NCI-H2196 (cell line): ENCODE measurements around the gene INSM2.

Source experiments
- DNase-seq: peaks from one replicate; lab custom pipeline; 2025; ENCODE audit not compliant: unreplicated experiment; lab: John Stamatoyannopoulos, UW

The INSM2 gene, protein sequence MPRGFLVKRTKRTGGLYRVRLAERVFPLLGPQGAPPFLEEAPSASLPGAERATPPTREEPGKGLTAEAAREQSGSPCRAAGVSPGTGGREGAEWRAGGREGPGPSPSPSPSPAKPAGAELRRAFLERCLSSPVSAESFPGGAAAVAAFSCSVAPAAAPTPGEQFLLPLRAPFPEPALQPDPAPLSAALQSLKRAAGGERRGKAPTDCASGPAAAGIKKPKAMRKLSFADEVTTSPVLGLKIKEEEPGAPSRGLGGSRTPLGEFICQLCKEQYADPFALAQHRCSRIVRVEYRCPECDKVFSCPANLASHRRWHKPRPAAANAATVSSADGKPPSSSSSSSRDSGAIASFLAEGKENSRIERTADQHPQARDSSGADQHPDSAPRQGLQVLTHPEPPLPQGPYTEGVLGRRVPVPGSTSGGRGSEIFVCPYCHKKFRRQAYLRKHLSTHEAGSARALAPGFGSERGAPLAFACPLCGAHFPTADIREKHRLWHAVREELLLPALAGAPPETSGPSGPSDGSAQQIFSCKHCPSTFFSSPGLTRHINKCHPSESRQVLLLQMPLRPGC

DNA sequence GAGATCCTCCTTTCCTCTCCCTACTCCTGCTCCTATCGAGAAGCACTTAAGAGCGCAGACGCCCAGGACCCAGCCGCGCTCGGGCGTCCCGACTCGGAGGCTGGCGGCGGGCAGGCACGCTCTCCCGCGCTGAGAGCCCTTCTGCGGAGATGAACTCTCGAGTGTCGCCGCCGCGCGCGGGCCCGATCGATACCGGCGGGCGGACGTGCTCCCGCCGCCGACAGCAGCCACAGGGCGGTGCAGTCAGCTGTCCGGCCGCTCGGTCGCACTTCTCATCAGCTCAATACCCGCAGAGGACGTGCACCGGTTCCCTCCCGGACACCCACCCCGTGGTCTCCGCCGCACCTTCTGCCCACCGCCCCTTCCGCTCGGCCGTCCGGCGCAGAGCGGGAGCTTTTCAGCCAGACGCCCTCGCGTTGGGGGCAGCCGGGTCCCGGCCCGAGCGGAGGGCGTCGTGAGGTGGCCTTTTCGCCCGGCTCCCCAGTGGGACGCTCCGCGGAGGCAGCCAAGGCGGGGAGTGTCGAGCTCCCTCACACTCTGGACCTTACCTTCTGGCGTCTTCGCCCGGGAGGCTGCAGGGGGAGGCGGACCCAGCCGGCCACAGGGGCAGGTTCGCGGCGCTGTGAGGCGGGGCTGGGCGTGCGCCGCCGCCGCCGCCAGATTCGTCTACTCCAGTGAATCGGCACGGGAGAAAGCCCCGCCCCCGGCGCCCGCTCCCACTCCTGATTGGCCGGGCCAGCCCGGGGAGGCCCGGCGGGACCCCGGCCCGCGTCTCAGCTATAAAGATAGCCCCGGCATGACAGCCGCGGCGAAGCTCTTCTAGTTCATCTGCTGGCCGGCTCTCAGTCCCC is at the start of gene INSM2:
Gene INSM2 (plus strand): TSS at position 808 of the 851 bp plus-strand sequence. CDS start 89 bp downstream, outside the sequence.
- peak; percentile 89 for DNase-seq

DNA sequence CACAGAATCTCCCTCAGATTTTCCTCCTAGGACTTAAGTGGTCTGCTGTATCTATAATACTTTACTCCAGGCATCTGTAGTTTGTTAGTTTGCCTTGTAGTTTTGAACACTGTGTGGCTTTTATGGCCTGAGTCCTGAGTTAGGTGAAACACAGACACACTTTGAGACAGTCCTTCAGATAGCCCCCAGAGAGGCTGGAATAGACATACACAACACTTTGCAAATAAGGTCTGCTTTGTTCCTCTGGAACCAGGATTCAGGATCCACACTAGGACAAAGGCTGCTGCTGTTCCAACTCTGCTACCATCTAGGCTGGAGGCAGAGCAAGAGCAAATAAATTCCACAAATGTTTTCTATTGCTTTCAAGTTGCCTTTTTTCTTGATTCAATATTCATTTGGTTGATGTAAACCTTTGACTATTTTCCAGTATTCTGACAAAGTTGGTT is 41.4 kb upstream of the INSM2 start:
- DNase-seq, result no peak

DNA sequence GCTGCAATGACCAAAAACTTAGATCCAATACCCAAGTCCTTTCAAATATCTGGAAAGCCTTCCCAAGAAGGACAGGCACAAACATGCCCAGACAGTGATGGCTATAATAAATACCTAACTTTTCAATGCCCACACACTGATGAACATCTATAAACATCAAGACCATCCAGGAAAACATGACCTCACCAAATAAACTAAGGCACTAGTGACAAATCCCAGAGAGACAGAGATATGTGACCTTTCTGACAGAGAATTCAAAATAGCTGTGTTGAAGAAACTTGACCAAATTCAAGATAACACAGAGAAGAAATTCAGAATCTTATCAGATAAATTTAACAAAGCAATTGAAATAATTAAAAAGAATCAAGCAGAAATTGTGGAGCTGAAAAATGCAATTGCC is 38.7 kb upstream of the INSM2 start:
- no peak for DNase-seq

DNA sequence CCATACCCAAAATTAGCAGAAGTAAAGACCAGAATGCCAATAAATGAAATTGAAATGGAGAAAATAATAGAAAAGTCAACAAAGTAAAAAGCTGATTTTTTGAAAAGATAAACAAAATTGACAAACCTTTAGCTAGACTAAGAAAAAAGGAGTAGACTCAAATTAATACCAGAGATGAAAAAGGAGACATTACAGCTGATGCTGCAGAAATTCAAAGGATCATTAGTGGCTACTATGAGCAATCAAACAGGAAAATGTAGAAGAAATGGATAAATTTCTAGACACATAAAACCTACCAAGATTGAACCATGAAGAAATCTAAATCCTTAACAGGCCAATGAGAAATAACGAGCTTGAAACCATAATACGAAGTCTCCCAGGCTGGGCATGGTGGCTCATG is 34.8 kb upstream of the INSM2 start:
- no peak for DNase-seq

DNA sequence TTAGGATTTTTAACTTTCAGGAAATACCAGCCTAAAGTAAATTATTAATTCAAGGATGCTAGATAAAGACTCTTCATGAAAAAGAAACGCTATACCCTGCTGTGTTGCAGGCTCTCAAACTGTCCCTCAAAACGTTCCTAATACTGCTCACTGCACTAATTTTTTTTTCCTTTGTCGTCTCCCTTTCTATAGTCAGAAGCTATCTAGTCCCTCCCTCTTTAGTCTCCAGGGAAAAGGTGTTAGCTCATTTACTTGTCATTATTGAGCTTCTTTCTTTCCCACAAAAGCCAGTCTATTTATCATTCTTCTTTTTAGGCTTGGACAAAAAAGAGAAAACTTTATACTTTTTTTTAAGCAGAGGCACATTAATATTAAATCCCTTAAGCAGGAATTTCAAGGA is 30.3 kb upstream of the INSM2 start:
- no peak for DNase-seq

DNA sequence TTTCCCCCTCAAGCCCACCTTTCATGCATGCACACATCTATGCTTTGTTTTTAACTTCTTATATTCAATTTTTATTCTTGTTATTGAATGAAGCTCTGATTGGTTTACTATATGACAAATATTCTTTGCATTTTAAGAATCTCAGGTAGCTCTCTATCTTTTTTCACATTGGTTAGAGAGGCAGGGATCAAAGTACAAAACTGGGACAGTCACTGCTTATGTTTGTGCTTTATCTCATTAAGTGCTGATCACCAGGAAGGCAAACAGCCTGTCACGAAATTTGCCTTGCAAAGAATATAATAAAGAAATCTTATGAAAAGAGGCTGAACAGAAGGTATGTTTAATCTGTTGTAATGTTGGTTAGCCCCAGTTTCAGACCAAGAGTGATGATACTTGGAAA is 29.7 kb upstream of the INSM2 start:
- DNase-seq, result no peak

DNA sequence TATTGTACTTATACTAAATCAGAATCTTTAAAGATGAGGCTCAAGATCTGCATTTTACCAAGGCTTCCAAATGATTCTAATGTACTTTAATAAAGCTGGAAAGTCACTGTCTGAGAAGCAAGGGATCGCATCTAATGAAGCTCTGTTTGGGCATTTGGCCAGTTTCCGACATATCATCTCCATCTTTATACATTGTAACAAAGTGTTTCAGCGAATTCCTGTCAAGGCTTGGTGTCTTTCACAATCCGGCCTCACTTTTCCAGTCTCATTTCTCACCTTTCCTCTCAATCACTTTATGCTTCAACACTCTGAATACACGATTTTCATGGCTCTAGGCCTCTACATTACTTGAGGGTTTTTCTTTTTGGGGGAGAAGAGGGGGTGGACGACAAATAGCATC is 27.5 kb upstream of the INSM2 start:
- DNase-seq, result no peak

DNA sequence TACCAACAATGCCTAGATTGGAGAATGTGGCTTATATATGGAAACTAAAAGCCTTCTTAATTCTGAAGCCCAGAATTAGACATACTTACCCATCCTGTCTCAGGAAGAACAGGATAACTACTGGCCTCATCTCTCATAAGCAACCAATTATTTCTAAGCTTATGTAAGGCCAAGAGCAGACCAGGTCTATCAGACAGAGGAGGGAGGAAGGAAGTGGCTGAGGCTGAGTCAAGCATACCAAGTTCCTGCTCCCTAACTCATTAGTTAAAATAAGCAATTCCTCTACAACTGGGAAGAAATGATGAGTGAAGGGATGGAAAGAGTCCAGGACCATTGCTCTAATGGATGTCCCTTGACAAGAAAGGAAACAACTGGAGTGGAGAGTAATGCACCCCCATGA is 27.0 kb upstream of the INSM2 start:
- DNase-seq, result no peak

DNA sequence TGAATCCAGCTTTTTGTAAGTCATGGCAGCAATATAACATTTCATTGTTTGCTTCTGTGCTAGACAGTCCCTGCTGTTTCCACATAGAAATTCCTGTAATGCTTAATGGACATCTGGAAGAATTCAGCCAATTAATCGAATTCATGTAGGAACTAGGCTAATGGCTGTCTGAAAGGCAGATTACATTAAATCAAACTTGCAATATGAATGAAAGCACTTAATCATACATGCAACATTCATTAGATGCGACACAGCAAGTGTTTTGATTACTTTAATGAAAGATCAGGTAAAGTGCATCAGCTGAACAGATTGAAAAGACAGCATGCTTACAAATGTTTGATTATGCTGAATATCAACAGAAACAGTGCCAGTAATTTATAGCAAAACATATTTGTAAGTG is 24.1 kb upstream of the INSM2 start:
- DNase-seq, result no peak

DNA sequence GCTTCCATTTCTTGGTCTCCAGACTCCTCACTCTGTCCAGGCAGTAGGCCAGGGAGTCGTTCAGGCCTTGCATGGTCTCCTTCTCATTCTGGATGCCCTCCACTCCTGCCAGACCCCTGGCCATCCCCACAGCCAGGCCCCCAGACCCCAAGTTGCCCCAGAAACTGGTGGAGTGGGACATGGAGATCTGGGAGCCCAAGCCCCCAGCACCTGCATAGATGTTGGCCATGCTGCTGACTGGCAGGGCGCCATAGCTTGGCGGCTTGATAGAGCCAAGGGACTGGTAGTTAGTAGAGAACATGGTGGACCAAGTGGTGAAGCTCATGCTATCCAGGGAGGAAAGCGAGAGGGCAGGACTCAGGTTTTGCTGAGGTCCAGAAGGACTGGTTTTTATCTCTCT is 21.2 kb upstream of the INSM2 start:
- no peak for DNase-seq

DNA sequence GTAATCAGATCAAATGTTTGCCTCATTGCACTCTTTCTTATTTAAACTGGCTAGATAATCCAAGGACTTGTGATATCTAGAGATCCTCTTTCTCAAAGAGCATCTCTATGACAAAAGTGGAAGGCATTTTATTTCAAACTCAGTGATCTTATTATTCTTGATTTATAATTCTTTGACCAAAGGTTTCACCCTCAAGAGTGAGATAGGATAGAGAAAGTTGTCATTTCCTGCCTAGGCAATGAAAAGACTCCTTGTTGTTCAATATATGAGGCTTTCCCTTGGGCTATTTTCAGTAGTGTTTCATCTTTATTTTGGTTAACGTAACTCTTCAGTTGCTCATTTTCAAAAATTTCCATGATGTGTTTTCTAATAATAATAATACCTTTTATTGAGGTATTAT is 18.0 kb upstream of the INSM2 start:
- no peak for DNase-seq

DNA sequence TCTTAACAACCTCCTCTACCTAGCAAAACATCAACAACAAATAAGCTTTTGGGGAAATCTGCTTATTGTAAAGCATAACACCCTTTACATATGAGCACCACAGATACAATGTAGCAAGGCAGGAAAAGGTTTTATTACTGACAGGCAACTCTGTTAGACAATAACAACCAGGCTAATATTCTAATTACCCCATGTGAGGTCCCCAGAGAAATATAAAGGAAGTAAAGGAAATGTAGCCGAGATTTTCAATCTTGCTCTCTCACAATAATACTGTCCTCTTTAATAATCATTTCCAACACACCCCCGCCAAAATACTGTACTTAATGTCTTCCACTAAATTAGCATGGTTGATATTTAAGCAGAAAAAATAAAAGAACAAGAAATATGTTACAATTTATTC is 14.0 kb upstream of the INSM2 start:
- no peak for DNase-seq

DNA sequence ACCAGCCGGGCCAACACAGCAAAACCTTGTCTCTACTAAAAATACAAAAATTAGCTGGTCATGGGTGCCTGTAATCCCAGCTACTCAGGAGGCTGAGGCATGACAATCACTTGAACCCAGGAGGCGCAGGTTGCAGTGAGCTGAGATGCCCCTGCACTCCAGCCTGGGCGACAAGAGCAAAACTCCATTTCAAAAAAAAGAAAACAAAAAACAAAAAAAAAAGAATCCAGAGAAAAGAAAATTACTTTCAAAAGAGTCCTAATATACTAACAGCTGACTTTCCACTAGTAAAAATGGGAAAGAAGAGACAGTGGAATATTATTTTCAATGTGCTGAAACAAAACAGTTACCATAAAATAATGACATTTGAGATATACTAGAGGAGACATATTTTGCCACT is 8.3 kb upstream of the INSM2 start:
- no peak for DNase-seq

DNA sequence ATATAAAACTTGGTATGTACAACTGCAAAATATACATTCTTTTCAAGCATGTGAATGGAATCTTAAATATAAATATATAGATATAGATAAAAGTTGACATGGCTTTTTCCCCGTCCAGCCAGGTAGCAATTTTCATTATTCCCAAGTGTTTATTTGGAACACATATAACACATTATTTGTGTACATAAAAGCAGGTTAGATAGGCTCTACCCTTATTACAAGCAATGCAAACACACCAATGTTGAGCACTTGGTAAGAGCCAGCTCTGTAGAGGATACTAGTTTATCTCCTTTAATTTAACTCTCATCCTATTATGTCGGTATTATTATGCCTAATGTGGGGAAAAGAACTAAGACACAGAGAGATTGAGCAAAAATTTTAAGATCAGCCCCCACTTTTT is 7.0 kb upstream of the INSM2 start:
- no peak for DNase-seq

DNA sequence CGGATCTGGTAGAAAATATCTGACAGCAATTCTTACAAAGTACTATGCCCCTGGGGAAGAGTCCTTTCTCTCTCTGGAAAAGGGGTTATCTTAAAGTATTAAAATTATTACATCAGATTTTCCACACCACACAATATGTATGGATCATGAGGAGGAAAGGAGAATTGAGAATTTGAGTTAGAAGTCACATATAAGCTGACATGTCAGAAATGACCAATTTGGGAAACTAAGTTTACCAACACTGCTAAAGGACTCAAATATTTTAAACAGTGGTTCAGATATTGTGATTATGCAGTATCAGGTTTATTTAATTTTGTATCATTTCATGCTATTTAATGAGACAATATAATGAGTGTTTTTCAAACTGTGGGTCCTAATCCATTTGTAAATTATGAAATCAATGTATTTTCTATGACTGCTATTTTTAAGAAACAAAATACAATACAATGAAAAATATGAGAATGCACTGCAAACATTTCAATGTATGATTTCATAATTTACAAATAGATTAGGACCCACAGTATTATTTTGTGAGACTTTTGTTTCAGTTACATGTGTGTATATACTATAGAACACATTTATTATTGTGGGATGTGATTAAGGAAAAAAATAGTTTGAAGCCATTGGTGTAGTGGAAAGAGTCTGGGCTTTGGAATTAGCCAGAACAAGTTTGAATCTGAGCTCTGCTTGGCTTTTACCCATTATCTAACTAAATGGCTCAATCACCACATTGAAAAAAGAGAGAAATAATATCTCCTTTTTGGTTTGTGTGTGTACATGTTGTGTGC is 1.8 kb upstream of the INSM2 start:
- no peak for DNase-seq

DNA sequence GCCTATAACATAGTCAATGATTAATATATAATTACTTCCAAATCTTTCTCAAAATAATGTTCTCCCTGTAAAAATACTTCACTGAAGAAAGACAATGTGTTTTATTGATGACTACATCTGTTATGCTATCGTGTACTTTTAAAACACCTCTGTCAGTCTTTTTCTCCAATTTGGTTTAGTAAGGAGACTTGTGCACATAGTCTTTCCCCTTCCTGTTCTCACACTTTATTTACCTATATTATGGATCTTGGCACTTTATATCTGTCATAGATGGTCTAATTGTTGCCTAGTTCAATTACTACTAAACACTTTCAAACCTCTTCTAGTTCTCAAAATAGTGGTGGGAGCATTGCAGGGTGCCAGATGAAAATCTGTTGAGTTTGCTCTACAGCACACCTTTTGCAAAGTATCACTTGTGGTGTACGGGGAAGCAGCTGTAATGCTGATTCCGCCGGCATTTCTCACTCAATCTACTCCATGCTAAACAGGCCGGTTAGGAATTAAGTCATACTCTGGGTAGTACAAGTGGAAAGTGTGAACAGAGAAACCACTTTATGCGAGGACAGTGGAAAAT is 1.1 kb upstream of the INSM2 start:
- peak; percentile 35 for DNase-seq

DNA sequence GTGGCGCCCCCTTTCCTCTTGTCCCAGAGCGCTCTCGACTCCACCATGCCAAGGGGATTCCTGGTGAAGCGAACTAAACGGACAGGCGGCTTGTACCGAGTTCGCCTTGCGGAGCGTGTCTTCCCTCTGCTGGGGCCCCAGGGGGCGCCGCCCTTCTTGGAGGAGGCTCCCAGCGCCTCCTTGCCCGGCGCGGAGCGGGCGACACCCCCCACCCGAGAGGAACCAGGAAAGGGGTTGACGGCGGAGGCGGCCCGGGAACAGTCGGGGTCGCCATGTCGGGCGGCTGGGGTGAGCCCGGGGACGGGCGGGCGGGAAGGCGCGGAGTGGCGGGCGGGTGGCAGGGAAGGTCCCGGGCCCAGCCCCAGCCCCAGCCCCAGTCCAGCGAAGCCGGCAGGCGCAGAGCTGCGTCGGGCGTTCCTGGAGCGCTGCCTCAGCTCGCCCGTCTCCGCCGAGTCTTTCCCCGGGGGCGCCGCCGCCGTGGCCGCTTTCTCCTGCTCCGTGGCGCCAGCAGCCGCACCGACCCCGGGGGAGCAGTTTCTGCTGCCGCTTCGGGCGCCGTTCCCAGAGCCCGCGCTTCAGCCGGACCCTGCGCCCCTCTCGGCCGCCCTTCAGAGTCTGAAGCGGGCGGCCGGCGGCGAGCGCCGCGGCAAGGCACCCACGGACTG is 376 bp downstream of the INSM2 start:
- peak; percentile 36 for DNase-seq

DNA sequence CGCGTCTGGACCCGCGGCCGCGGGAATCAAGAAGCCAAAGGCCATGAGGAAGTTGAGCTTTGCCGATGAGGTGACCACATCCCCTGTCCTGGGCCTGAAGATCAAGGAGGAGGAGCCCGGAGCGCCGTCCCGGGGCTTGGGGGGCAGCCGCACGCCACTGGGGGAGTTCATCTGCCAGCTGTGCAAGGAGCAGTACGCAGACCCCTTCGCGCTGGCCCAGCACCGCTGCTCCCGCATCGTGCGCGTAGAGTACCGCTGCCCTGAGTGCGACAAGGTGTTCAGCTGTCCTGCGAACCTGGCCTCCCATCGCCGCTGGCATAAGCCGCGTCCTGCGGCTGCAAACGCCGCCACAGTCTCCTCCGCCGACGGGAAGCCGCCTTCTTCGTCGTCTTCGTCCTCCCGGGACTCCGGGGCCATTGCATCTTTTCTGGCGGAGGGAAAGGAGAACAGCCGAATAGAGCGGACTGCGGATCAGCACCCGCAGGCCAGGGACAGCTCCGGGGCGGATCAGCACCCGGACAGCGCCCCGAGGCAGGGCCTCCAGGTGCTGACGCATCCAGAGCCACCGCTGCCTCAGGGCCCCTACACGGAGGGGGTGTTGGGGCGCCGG is 1.0 kb downstream of the INSM2 start:
- DNase-seq, result peak; percentile 10

DNA sequence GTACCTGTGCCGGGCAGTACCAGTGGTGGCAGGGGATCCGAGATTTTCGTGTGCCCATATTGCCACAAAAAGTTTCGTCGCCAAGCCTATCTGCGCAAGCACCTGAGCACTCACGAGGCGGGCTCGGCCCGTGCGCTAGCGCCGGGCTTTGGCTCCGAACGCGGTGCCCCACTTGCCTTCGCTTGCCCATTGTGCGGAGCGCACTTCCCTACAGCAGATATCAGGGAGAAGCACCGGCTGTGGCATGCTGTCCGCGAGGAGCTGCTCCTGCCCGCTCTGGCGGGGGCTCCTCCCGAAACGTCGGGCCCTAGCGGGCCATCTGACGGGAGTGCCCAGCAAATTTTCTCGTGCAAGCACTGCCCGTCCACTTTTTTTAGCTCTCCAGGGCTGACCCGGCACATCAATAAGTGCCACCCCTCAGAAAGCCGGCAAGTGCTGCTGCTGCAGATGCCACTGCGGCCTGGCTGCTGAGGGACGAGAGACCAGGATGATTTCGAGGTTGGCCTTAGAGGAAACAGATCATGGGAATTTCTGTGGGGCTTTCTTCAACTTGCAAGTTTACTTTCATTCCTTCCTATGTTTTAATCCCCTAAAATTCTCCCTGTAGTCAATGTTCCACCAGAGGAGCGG is 1.6 kb downstream of the INSM2 start:
- no peak for DNase-seq
